Endothelial cell of umbilical vein (primary cell): ENCODE measurements around the gene PTGDR. TPM values are rescaled to one million over a fixed set of nuclear protein-coding genes. Genes with fewer than 3 reads are reported as not detected.

ENCODE experiments used
- BruUV-seq: library from RNA; stranded (reverse); fragments of 400-500 nt; replicated peaks from 2 replicates; lab custom pipeline; 2021; lab: Mats Ljungman, UMichigan
- CTCF ChIA-PET: fragments of 300-600, 350-600 bp; sonication (Branson Sonifier 250); formaldehyde crosslinking; loops from one replicate; lab custom pipeline; 2021; ENCODE audit warnings: antibody characterized with exemption, inconsistent platforms; lab: Charles Lee
- POLR2A ChIA-PET: fragments of 300-600, 350-600 bp; sonication (Branson Sonifier 250); formaldehyde crosslinking; loops from one replicate; lab custom pipeline; 2021; ENCODE audit warnings: antibody characterized with exemption, inconsistent platforms; lab: Charles Lee
- DNase-seq: peaks from one replicate; pipeline ENCODE4 v3.0.0-alpha.2; 2011; ENCODE audit warnings: low read depth, low spot score
- FAIRE-seq: peaks from 2 replicates; lab custom pipeline; 2011; peaks lifted over from hg19 to GRCh38; lab: Jason Lieb, UNC
- H2AFZ ChIP-seq: 2 replicates; pipeline ENCODE4 v1.6.0; 2012; ENCODE audit warnings: low read depth, low read length, control low read depth, inconsistent platforms
- H3K27ac ChIP-seq: 2 replicates; pipeline ENCODE4 v1.5.1; 2011; ENCODE audit warnings: low read depth, mild to moderate bottlenecking, control low read depth, low read length, moderate library complexity; ENCODE audit not compliant: insufficient read depth
- H3K27me3 ChIP-seq, 2 experiments: 2 replicates each; pipeline versions ENCODE4 v1.6.0 to v1.6.1; 2011; ENCODE audit warnings: low read length in 2 of 2, mixed read lengths in 1 of 2; ENCODE audit not compliant: control insufficient read depth in 2 of 2, insufficient read depth in 2 of 2
- H3K36me3 ChIP-seq, 2 experiments: 2 replicates in 1 of 2; 3 replicates in 1 of 2; pipeline ENCODE4 v1.5.1; 2011; ENCODE audit warnings: low read length in 2 of 2, mild to moderate bottlenecking in 1 of 2, moderate library complexity in 1 of 2; ENCODE audit not compliant: control insufficient read depth in 2 of 2, insufficient read depth in 2 of 2; ENCODE audit errors: extremely low read depth in 1 of 2
- H3K4me1 ChIP-seq: 3 replicates; pipeline ENCODE4 v1.5.1; 2011; ENCODE audit warnings: mild to moderate bottlenecking, low read length; ENCODE audit not compliant: control insufficient read depth, insufficient read depth; ENCODE audit errors: extremely low read depth
- H3K4me2 ChIP-seq: 2 replicates; pipeline ENCODE4 v1.6.1; 2011; ENCODE audit warnings: low read length, control low read depth, mixed read lengths; ENCODE audit not compliant: insufficient read depth
- H3K4me3 ChIP-seq, 3 experiments: fragments of 200-600 bp in 1 of 3; sonication (generic), shearing (Covaris generic) in 1 of 3; replicated peaks in 1 of 3; 2 replicates each; pipeline ENCODE4 v1.5.1; 2011 to 2016; ENCODE audit warnings: control low read depth in 3 of 3, low read length in 3 of 3, mild to moderate bottlenecking in 2 of 3, inconsistent platforms in 1 of 3, low read depth in 1 of 3, moderate library complexity in 1 of 3; ENCODE audit not compliant: insufficient read depth in 1 of 3
- H3K79me2 ChIP-seq: 2 replicates; pipeline ENCODE4 v1.6.0; 2012; ENCODE audit warnings: low read length, inconsistent platforms; ENCODE audit not compliant: control insufficient read depth, insufficient read depth
- H3K9ac ChIP-seq: replicated peaks from 2 replicates; pipeline ENCODE3; 2011; ENCODE audit warnings: low read length, control low read depth; ENCODE audit not compliant: insufficient read depth; ENCODE audit errors: extremely low read depth
- H3K9me1 ChIP-seq: replicated peaks from 3 replicates; pipeline ENCODE4 v1.6.0; 2011; ENCODE audit warnings: mild to moderate bottlenecking, low read length; ENCODE audit not compliant: control insufficient read depth, insufficient read depth; ENCODE audit errors: extremely low read depth
- H3K9me3 ChIP-seq: replicated peaks from 2 replicates; pipeline ENCODE4 v1.5.1; 2012; ENCODE audit warnings: low read length, inconsistent platforms; ENCODE audit not compliant: control insufficient read depth, insufficient read depth
- H4K20me1 ChIP-seq: replicated peaks from 2 replicates; pipeline ENCODE3; 2011; ENCODE audit warnings: mild to moderate bottlenecking, low read length; ENCODE audit not compliant: control insufficient read depth, insufficient read depth; ENCODE audit errors: extremely low read depth
- EZH2 ChIP-seq: IDR thresholded peaks from 2 replicates; pipeline ENCODE4 v1.6.1; 2012; ENCODE audit warnings: borderline replicate concordance, low read depth, mild to moderate bottlenecking, moderate library complexity, low read length, inconsistent platforms; ENCODE audit not compliant: severe bottlenecking
- FOS ChIP-seq: IDR thresholded peaks from 2 replicates; pipeline ENCODE4 v1.6.1; 2011; ENCODE audit warnings: mild to moderate bottlenecking, low read length, moderate library complexity, borderline replicate concordance; ENCODE audit not compliant: insufficient read depth
- GATA2 ChIP-seq: IDR thresholded peaks from 2 replicates; pipeline ENCODE4 v1.7.0; 2011; ENCODE audit warnings: low read depth, mild to moderate bottlenecking, moderate library complexity, mixed read lengths, low read length; ENCODE audit not compliant: insufficient read length, insufficient read depth
- JUN ChIP-seq: IDR thresholded peaks from 2 replicates; pipeline ENCODE4 v1.6.1; 2011; ENCODE audit warnings: borderline replicate concordance, low read depth; ENCODE audit not compliant: insufficient read length, insufficient read depth
- MYC ChIP-seq: IDR thresholded peaks from one replicate; pipeline ENCODE4 v1.6.1; 2011; ENCODE audit warnings: mild to moderate bottlenecking, low read depth, low read length
- POLR2A ChIP-seq: IDR thresholded peaks from 2 replicates; pipeline ENCODE4 v1.6.1; 2012; ENCODE audit warnings: low read depth, mild to moderate bottlenecking, control low read depth, low read length
- POLR2AphosphoS5 ChIP-seq: IDR thresholded peaks from 2 replicates; pipeline ENCODE4 v1.6.1; 2012; ENCODE audit warnings: low read depth, mild to moderate bottlenecking, control low read depth, low read length, moderate library complexity; ENCODE audit not compliant: insufficient read depth
- dilution Hi-C: fragments of 300-500 bp; cut with MboI; formaldehyde crosslinking; loops from one replicate; pipeline ENCODE4 v1.15.0; 2019; ENCODE audit warnings: low sequenced_read_pairs; ENCODE audit not compliant: extremely low pct_ligation_motif_present
- intact Hi-C: fragments of 100-400 bp; cut with micrococcal nuclease; formaldehyde crosslinking; loops from one replicate; pipeline ENCODE4 v1.10.0; 2022
- polyA plus RNA-seq, 4 experiments: library from polyadenylated mRNA; depleted of rRNA in 3 of 4; stranded (reverse) in 3 of 4; unstranded in 1 of 4; fragments of >200 nt; gene quantifications; 2 replicates each; pipeline versions ENCODE4 v1.2.1 to v1.2.3, GENCODE V29; 2011 to 2012; ENCODE audit warnings: missing spikeins in 1 of 4
- total RNA-seq: library from RNA; stranded (reverse); gene quantifications from 2 replicates; pipeline ENCODE4 v1.2.3, GENCODE V29; 2021
- TF ChIP-seq, protein P1 (sequence below), 2 donors: IDR thresholded peaks; 1 replicate in 1 of 2; 2 replicates in 1 of 2; pipeline ENCODE4 v1.5.1; 2011; ENCODE audit warnings: low read length in 2 of 2, mild to moderate bottlenecking in 2 of 2, moderate library complexity in 2 of 2, control low read depth in 1 of 2, inconsistent platforms in 1 of 2, low read depth in 1 of 2; ENCODE audit not compliant: insufficient read depth in 1 of 2; ENCODE audit errors: extremely low read depth in 1 of 2
- TF ChIP-seq, protein P2 (sequence below): IDR thresholded peaks from 2 replicates; pipeline ENCODE4 v1.6.1; 2011; ENCODE audit not compliant: insufficient read depth, insufficient read length

PTGDR gene
- total and polyA plus RNA-seq, 2 donors (not counting 3 experiments of a cell fraction or from before 2014, with no cell fraction given), result not detected

DNA sequence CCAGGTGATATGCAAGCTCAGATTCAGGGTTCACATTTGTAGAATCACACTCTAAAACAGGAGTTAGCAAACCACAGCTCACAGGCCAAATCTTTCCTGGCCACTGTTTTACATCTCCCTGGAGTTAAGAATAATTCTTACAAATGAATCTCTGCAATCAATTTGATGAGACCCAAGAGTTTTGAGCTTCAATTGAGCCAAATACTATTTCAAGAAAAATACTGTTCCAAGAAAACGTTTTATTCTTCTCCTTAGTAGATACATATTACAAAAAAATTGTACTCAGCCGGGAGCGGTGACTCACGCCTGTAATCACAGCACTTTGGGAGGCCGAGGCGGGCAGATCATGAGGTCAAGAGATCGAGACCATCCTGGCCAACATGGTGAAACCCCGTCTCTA, 2.5 kb downstream of the PTGDR start:
- no peak overlapping the region for H3K27ac ChIP-seq
- ChIA-PET CTCF (no interaction called here), POLR2A (no interaction called here)
- H2AFZ ChIP-seq, result no peak overlapping the region
- H3K4me2 ChIP-seq, result no peak overlapping the region
- BruUV-seq, result no TSS peak
- H3K4me1 ChIP-seq, result peaks cover 6% of the 10 kb centered on the region
- H3K9ac ChIP-seq, result no peak overlapping the region
- H3K4me3 ChIP-seq, result no peak overlapping the region
- DNase-seq, result no peak
- TF ChIP-seq POLR2A, result no peak
- TF ChIP-seq, protein P1, sequence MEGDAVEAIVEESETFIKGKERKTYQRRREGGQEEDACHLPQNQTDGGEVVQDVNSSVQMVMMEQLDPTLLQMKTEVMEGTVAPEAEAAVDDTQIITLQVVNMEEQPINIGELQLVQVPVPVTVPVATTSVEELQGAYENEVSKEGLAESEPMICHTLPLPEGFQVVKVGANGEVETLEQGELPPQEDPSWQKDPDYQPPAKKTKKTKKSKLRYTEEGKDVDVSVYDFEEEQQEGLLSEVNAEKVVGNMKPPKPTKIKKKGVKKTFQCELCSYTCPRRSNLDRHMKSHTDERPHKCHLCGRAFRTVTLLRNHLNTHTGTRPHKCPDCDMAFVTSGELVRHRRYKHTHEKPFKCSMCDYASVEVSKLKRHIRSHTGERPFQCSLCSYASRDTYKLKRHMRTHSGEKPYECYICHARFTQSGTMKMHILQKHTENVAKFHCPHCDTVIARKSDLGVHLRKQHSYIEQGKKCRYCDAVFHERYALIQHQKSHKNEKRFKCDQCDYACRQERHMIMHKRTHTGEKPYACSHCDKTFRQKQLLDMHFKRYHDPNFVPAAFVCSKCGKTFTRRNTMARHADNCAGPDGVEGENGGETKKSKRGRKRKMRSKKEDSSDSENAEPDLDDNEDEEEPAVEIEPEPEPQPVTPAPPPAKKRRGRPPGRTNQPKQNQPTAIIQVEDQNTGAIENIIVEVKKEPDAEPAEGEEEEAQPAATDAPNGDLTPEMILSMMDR (IDR thresholded peaks at IDR 0.05; ENCODE audit: extremely low read depth in 1 of 2, insufficient read depth in 1 of 2, low read depth in 1 of 2, low read length in 2 of 2), result no peak
- TF ChIP-seq MYC, result no peak
- no peak for TF ChIP-seq FOS
- no peak for TF ChIP-seq EZH2
- TF ChIP-seq, protein P2, sequence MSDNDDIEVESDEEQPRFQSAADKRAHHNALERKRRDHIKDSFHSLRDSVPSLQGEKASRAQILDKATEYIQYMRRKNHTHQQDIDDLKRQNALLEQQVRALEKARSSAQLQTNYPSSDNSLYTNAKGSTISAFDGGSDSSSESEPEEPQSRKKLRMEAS, result no peak
- TF ChIP-seq JUN, result no peak
- TF ChIP-seq POLR2AphosphoS5, result no peak
- TF ChIP-seq GATA2, result no peak
- dilution Hi-C loops, result no loop called here
- intact Hi-C loops, result loop anchor here (5.0 kb wide), 1 partner anchor 273 kb away; no protein-coding TSS in a partner anchor
- no peaks in the 10 kb centered on the region for H3K9me1 ChIP-seq
- H4K20me1 ChIP-seq, result no peaks in the 10 kb centered on the region
- H3K9me3 ChIP-seq, result no peaks in the 10 kb centered on the region
- H3K27me3 ChIP-seq, result peaks cover 50 to 66% of the 10 kb centered on the region in 2 experiments
- FAIRE-seq, result no peak
- no peaks in the 10 kb centered on the region for H3K36me3 ChIP-seq
- no peaks in the 10 kb centered on the region for H3K79me2 ChIP-seq
